Endothelial cell of umbilical vein (primary cell): Measurements from ENCODE around the gene CTSL.

ENCODE experiments used
- EZH2 ChIP-seq: IDR thresholded peaks from 2 replicates; pipeline ENCODE4 v1.6.1; 2012; ENCODE audit warnings: borderline replicate concordance, low read depth, mild to moderate bottlenecking, moderate library complexity, low read length, inconsistent platforms; ENCODE audit not compliant: severe bottlenecking
- JUN ChIP-seq: IDR thresholded peaks from 2 replicates; pipeline ENCODE4 v1.6.1; 2011; ENCODE audit warnings: borderline replicate concordance, low read depth; ENCODE audit not compliant: insufficient read length, insufficient read depth
- MAX ChIP-seq: IDR thresholded peaks from 2 replicates; pipeline ENCODE4 v1.6.1; 2011; ENCODE audit not compliant: insufficient read depth, insufficient read length
- POLR2A ChIP-seq: IDR thresholded peaks from 2 replicates; pipeline ENCODE4 v1.6.1; 2012; ENCODE audit warnings: low read depth, mild to moderate bottlenecking, control low read depth, low read length
- POLR2AphosphoS5 ChIP-seq: IDR thresholded peaks from 2 replicates; pipeline ENCODE4 v1.6.1; 2012; ENCODE audit warnings: low read depth, mild to moderate bottlenecking, control low read depth, low read length, moderate library complexity; ENCODE audit not compliant: insufficient read depth
- TF ChIP-seq, protein P1 (sequence below), 2 donors: IDR thresholded peaks; 1 replicate in 1 of 2; 2 replicates in 1 of 2; pipeline ENCODE4 v1.5.1; 2011; ENCODE audit warnings: low read length in 2 of 2, mild to moderate bottlenecking in 2 of 2, moderate library complexity in 2 of 2, control low read depth in 1 of 2, inconsistent platforms in 1 of 2, low read depth in 1 of 2; ENCODE audit not compliant: insufficient read depth in 1 of 2; ENCODE audit errors: extremely low read depth in 1 of 2

DNA sequence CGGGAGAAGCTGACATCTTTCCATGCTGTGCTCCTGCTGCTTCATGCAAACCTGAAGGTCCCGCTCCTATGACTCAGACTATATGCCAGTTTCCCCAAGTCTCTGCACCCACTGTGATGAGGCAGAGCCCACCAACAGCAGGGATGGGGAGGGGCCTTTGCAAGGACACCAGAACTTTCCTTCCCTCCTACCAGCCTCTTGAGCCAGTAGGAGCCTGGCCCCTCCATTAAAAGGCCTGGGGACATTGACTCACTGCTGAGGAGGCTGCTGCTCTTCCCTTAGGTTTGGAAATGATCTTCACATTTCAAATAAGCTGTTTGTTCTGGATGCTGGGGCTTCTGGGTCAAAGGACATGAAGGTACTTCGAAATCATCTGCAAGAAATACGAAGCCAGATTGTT lies 26.1 kb upstream of the CTSL start:
- TF ChIP-seq POLR2A = no peak
- TF ChIP-seq, protein P1, sequence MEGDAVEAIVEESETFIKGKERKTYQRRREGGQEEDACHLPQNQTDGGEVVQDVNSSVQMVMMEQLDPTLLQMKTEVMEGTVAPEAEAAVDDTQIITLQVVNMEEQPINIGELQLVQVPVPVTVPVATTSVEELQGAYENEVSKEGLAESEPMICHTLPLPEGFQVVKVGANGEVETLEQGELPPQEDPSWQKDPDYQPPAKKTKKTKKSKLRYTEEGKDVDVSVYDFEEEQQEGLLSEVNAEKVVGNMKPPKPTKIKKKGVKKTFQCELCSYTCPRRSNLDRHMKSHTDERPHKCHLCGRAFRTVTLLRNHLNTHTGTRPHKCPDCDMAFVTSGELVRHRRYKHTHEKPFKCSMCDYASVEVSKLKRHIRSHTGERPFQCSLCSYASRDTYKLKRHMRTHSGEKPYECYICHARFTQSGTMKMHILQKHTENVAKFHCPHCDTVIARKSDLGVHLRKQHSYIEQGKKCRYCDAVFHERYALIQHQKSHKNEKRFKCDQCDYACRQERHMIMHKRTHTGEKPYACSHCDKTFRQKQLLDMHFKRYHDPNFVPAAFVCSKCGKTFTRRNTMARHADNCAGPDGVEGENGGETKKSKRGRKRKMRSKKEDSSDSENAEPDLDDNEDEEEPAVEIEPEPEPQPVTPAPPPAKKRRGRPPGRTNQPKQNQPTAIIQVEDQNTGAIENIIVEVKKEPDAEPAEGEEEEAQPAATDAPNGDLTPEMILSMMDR (IDR thresholded peaks at IDR 0.05; ENCODE audit: extremely low read depth in 1 of 2, insufficient read depth in 1 of 2, low read depth in 1 of 2, low read length in 2 of 2) = no peak
- no peak for TF ChIP-seq EZH2
- TF ChIP-seq MAX = no peak
- TF ChIP-seq POLR2AphosphoS5 = no peak
- no peak for TF ChIP-seq JUN
